Esophagus squamous epithelium (tissue), 4 donors: Measurements from ENCODE around the gene COQ6.

Source experiments
- POLR2A ChIP-seq, 4 donors: fragments of 450-650 bp; IDR thresholded peaks; one replicate each; pipeline ENCODE4 v1.6.1; 2017; ENCODE audit warnings: antibody characterized with exemption in 4 of 4, mild to moderate bottlenecking in 4 of 4, moderate library complexity in 3 of 4
- TF ChIP-seq, protein P1 (sequence below), 6 experiments: fragments of 450-650 bp in 4 of 6; fragments of 200-600 bp in 2 of 6; sonication (generic) in 2 of 6; IDR thresholded peaks; one replicate each; pipeline ENCODE4 v1.5.1; 2016 to 2019; ENCODE audit warnings: antibody characterized with exemption in 6 of 6, mild to moderate bottlenecking in 4 of 6, moderate library complexity in 4 of 6

- TF ChIP-seq, protein P1, sequence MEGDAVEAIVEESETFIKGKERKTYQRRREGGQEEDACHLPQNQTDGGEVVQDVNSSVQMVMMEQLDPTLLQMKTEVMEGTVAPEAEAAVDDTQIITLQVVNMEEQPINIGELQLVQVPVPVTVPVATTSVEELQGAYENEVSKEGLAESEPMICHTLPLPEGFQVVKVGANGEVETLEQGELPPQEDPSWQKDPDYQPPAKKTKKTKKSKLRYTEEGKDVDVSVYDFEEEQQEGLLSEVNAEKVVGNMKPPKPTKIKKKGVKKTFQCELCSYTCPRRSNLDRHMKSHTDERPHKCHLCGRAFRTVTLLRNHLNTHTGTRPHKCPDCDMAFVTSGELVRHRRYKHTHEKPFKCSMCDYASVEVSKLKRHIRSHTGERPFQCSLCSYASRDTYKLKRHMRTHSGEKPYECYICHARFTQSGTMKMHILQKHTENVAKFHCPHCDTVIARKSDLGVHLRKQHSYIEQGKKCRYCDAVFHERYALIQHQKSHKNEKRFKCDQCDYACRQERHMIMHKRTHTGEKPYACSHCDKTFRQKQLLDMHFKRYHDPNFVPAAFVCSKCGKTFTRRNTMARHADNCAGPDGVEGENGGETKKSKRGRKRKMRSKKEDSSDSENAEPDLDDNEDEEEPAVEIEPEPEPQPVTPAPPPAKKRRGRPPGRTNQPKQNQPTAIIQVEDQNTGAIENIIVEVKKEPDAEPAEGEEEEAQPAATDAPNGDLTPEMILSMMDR (IDR thresholded peaks at IDR 0.05): no peak
- TF ChIP-seq POLR2A (IDR thresholded peaks at IDR 0.05): no peak
Measured at GRCh38 chr14:73903028-73903427, 47.1 kb upstream of the COQ6 start.
